Testis (tissue), 2 donors: ENCODE data around the gene IL1RAPL1.

ENCODE experiments used
- POLR2A ChIP-seq: fragments of 450-650 bp; IDR thresholded peaks from one replicate; pipeline ENCODE4 v1.6.1; 2017; ENCODE audit warnings: antibody characterized with exemption, mild to moderate bottlenecking, moderate library complexity
- TF ChIP-seq, protein P1 (sequence below), 3 experiments: fragments of 450-650 bp in 2 of 3; fragments of 200-600 bp in 1 of 3; sonication (generic) in 1 of 3; IDR thresholded peaks; one replicate each; pipeline ENCODE4 v1.5.1; 2016 to 2019; ENCODE audit warnings: antibody characterized with exemption in 3 of 3, mild to moderate bottlenecking in 2 of 3, moderate library complexity in 1 of 3

DNA sequence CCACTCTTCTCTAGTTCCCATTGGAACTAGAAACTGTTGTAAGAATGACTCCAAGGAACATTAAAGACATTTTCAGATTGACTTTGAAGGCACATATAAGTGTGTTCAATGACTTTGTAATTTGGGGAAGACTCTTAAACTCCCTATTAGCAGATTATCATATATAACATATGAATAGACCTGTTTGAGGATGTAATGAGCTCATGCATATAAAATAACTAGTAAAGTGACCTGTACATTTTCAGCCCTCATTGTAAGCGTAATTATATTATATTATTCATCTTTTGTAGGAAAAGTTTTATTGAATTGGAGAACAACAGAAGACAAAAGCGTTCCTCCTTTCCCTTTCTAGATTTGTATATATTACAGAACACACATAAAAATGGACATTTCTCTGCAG lies 455.1 kb downstream of the IL1RAPL1 start:
- TF ChIP-seq, protein P1, sequence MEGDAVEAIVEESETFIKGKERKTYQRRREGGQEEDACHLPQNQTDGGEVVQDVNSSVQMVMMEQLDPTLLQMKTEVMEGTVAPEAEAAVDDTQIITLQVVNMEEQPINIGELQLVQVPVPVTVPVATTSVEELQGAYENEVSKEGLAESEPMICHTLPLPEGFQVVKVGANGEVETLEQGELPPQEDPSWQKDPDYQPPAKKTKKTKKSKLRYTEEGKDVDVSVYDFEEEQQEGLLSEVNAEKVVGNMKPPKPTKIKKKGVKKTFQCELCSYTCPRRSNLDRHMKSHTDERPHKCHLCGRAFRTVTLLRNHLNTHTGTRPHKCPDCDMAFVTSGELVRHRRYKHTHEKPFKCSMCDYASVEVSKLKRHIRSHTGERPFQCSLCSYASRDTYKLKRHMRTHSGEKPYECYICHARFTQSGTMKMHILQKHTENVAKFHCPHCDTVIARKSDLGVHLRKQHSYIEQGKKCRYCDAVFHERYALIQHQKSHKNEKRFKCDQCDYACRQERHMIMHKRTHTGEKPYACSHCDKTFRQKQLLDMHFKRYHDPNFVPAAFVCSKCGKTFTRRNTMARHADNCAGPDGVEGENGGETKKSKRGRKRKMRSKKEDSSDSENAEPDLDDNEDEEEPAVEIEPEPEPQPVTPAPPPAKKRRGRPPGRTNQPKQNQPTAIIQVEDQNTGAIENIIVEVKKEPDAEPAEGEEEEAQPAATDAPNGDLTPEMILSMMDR (IDR thresholded peaks at IDR 0.05): no peak
- no peak for TF ChIP-seq POLR2A
